GM23248 (cell line): ENCODE data around the gene ADCYAP1R1. TPM values are rescaled to one million over a fixed set of nuclear protein-coding genes. Genes with fewer than 3 reads are reported as not detected.
A peak's percentile ranks its signal among the peaks of the same experiment; 100 is the strongest.

Experiments
- DNase-seq: peaks from one replicate; pipeline ENCODE4 v3.0.0-alpha.2; 2015
- H2AFZ ChIP-seq: fragments of 200-600 bp; sonication (generic); 2 replicates; pipeline ENCODE4 v1.6.1; 2016; ENCODE audit warnings: antibody characterized with exemption
- H3F3A ChIP-seq: fragments of 200-600 bp; sonication (generic); 2 replicates; pipeline ENCODE4 v1.6.1; 2016; ENCODE audit warnings: mild to moderate bottlenecking, antibody characterized with exemption, mixed run types; ENCODE audit not compliant: insufficient read depth
- H3K27ac ChIP-seq: fragments of 200-600 bp; sonication (generic); 2 replicates; pipeline ENCODE4 v1.5.1; 2016; ENCODE audit warnings: mild to moderate bottlenecking
- H3K27me3 ChIP-seq: fragments of 200-600 bp; sonication (generic); replicated peaks from 2 replicates; pipeline ENCODE4 v1.6.1; 2016; ENCODE audit warnings: mild to moderate bottlenecking; ENCODE audit not compliant: insufficient read depth
- H3K36me3 ChIP-seq: fragments of 200-600 bp; sonication (generic); 2 replicates; pipeline ENCODE4 v1.6.1; 2016; ENCODE audit warnings: low read depth, mild to moderate bottlenecking
- H3K4me1 ChIP-seq: fragments of 200-600 bp; sonication (generic); 2 replicates; pipeline ENCODE4 v1.6.1; 2016; ENCODE audit warnings: mild to moderate bottlenecking; ENCODE audit not compliant: insufficient read depth
- H3K4me2 ChIP-seq: fragments of 200-600 bp; sonication (generic); one replicate; pipeline ENCODE4 v1.6.1; 2016; ENCODE audit warnings: mild to moderate bottlenecking; ENCODE audit not compliant: unreplicated experiment
- H3K4me3 ChIP-seq: fragments of 200-600 bp; sonication (generic); 2 replicates; pipeline ENCODE4 v1.5.1; 2016; ENCODE audit warnings: mild to moderate bottlenecking
- H3K79me2 ChIP-seq: fragments of 200-600 bp; sonication (generic); 2 replicates; pipeline ENCODE4 v1.6.1; 2016; ENCODE audit warnings: mild to moderate bottlenecking; ENCODE audit not compliant: insufficient read depth
- H3K9ac ChIP-seq: fragments of 200-600 bp; sonication (generic); 2 replicates; pipeline ENCODE4 v1.6.1; 2016; ENCODE audit warnings: mild to moderate bottlenecking
- H3K9me2 ChIP-seq: fragments of 200-600 bp; sonication (generic); 2 replicates; pipeline ENCODE4 v1.6.1; 2016; ENCODE audit warnings: mixed run types, mild to moderate bottlenecking, moderate library complexity; ENCODE audit not compliant: insufficient read depth
- H3K9me3 ChIP-seq: fragments of 200-600 bp; sonication (generic); one replicate; pipeline ENCODE4 v1.6.1; 2017; ENCODE audit warnings: low read depth
- H4K20me1 ChIP-seq: fragments of 200-600 bp; sonication (generic); 2 replicates; pipeline ENCODE4 v1.6.0; 2016; ENCODE audit not compliant: insufficient read depth
- EZH2 ChIP-seq: fragments of 200-600 bp; sonication (generic); IDR thresholded peaks from 2 replicates; pipeline ENCODE4 v1.6.1; 2018; ENCODE audit warnings: antibody characterized with exemption, mild to moderate bottlenecking; ENCODE audit not compliant: insufficient read depth, poor library complexity, severe bottlenecking
- EZH2phosphoT487 ChIP-seq: fragments of 200-600 bp; sonication (generic); IDR thresholded peaks from 2 replicates; pipeline ENCODE4 v1.6.1; 2018; ENCODE audit warnings: antibody characterized with exemption, moderate library complexity, mild to moderate bottlenecking, low read depth; ENCODE audit not compliant: insufficient read depth
- WGBS, 2 experiments: methylation state at CpG; one replicate each; pipeline ENCODE4 v1.1.6; 2015 to 2017; ENCODE audit warnings: low lambda C conversion rate in 2 of 2, low coverage in 1 of 2; ENCODE audit errors: missing lambda C conversion rate in 2 of 2; 5-methylcytosine and 5-hydroxymethylcytosine counted together
- in situ Hi-C: fragments of 300-500 bp; cut with MboI; formaldehyde crosslinking; loops from 2 replicates; pipeline ENCODE4 v1.15.0; 2020
- polyA plus RNA-seq: library from polyadenylated mRNA; unstranded; fragments of >200 nt; fragmentation: Nextera tagmentation; extraction: Ambion mirVana; gene quantifications from 2 replicates; pipeline ENCODE4 v1.2.1, GENCODE V29; 2016
- total RNA-seq: library from RNA; depleted of rRNA; stranded (reverse); fragments of >200 nt; shearing (Covaris generic); gene quantifications from 2 replicates; pipeline ENCODE4 v1.2.3, GENCODE V29; 2014

The ADCYAP1R1 gene
- total and polyA plus RNA-seq, 2 experiments from 2014 or later: 0.05 TPM; not detected in 1

GRCh38 chr7:31023877-31024276 lies 28.2 kb upstream of the ADCYAP1R1 start:
- Histone ChIP-seq H3K9me3 (no peaks in the 10 kb centered on the region), H3K9me2 (no peaks in the 10 kb centered on the region), H3K27ac (no peak overlapping the region), H3K4me3 (no peak overlapping the region), H3K9ac (no peak overlapping the region), H2AFZ (no peak overlapping the region), H3K79me2 (no peaks in the 10 kb centered on the region), H3K4me2 (no peak overlapping the region), H3K36me3 (no peaks in the 10 kb centered on the region), H4K20me1 (no peaks in the 10 kb centered on the region), H3K27me3 (peaks cover 4% of the 10 kb centered on the region; the same call in 1 of the 2 replicates), H3F3A (no peaks in the 10 kb centered on the region), H3K4me1 (no peaks in the 10 kb centered on the region)
- in situ Hi-C loops: no loop called here
- no peak for TF ChIP-seq EZH2
- no peak for TF ChIP-seq EZH2phosphoT487
- no peak for DNase-seq
- 68 to 76% methylated on average over 5 of the region's 5 CpGs for WGBS, 2 experiments

DNA sequence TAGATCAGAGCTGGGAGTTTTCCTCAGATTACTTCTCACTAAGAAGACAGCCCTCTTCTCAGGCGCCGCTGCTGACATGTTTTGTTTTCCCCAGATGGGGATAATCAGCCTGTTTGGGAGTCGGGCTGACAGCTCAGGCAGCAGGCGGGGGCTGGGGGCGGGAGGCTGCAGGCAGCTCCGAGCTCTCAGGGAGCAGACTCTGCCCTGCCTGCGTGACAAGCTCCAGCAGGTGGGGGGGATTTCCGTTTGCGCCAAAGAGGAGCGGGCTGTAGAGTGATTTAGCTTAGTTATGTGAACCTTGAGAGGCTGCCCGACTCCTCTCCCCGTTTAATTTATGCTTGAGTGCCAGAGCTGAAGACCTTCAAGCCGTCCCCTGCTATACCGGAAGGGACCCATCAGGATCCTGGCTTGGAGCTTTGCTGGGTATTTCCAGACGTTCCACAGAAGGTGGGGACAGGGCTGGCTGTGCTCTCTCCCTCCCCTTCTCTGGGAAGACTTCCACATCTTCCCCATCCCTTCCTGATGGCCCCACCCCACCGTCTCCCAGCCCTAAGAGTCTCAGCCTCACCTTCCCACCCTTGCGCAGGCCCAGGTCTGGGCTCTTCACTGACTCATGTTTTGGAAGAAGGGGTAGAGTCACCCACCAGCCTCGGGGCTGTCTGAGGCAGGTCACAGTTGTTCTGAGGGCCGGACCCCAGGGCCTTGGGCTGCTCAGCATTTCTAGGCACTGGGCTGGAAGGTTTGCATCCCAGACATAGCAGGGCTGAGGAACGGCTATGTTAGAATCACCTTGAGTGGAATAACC lies 24.7 kb upstream of the ADCYAP1R1 start:
- Histone ChIP-seq H3K36me3 (no peaks in the 10 kb centered on the region), H3K27ac (no peak overlapping the region), H3K27me3 (peaks cover 4% of the 10 kb centered on the region), H3K4me1 (no peaks in the 10 kb centered on the region), H3K9me2 (no peaks in the 10 kb centered on the region), H3F3A (no peaks in the 10 kb centered on the region), H2AFZ (no peak overlapping the region), H4K20me1 (no peaks in the 10 kb centered on the region), H3K9ac (no peak overlapping the region), H3K4me2 (no peak overlapping the region), H3K79me2 (no peaks in the 10 kb centered on the region), H3K4me3 (no peak overlapping the region), H3K9me3 (no peaks in the 10 kb centered on the region)
- DNase-seq: peak; percentile 22
- TF ChIP-seq EZH2 (no peak), EZH2phosphoT487 (no peak)
- 21 to 25% methylated on average over 20 of the region's 20 CpGs for WGBS, 2 experiments
- in situ Hi-C loops: no loop called here

- Histone ChIP-seq H3K4me1 (no peaks in the 10 kb centered on the region), H3K9me2 (no peaks in the 10 kb centered on the region), H3K27ac (no peak overlapping the region), H4K20me1 (no peaks in the 10 kb centered on the region), H3K27me3 (peaks cover 4% of the 10 kb centered on the region), H3K4me3 (no peak overlapping the region), H2AFZ (no peak overlapping the region), H3K79me2 (no peaks in the 10 kb centered on the region), H3K9ac (no peak overlapping the region), H3K36me3 (no peaks in the 10 kb centered on the region), H3F3A (no peaks in the 10 kb centered on the region), H3K4me2 (no peak overlapping the region), H3K9me3 (no peaks in the 10 kb centered on the region)
- 75 to 82% methylated on average over 5 of the region's 5 CpGs for WGBS, 2 experiments
- TF ChIP-seq EZH2: no peak
- TF ChIP-seq EZH2phosphoT487: no peak
- no peak for DNase-seq
- in situ Hi-C loops: no loop called here
Measured at GRCh38 chr7:31028006-31028405, 24.1 kb upstream of the ADCYAP1R1 start.

DNA sequence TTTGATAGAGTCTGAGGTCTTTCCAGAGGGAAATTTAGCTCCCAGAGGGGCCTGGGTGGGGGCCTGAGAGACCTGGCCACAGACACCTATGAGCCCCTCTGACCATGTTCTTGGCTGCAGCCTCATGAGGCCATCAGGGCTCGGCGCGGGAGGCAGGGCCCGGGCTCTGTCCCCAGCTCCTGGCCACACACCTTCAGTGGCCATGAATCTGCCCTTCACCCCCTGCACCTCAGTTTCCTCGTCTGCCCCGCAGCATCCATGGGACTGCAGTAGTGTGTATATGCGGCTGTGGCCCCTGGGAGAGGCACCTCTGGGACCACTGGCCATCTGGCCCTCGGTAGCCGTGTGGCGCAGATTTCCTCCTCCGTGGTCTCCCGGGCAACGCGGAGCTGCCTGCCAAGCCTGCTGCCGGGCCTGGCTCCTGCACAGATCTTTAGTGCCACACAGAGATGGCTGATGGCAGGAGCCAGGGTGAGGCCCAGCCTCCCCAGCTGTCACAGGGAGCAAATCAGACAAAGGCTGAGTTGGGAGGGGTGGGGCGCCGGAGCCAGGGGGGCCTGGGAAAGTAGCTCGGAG lies 23.6 kb upstream of the ADCYAP1R1 start:
- no peak for DNase-seq
- Histone ChIP-seq H3K27ac (no peak overlapping the region), H3K4me2 (no peak overlapping the region), H4K20me1 (no peaks in the 10 kb centered on the region), H3K9ac (no peak overlapping the region), H3K4me1 (no peaks in the 10 kb centered on the region), H3K4me3 (no peak overlapping the region), H3K36me3 (no peaks in the 10 kb centered on the region), H3K79me2 (no peaks in the 10 kb centered on the region), H2AFZ (no peak overlapping the region), H3K9me3 (no peaks in the 10 kb centered on the region), H3F3A (no peaks in the 10 kb centered on the region), H3K9me2 (no peaks in the 10 kb centered on the region), H3K27me3 (peaks cover 4% of the 10 kb centered on the region)
- WGBS, 2 experiments: 88 to 95% methylated on average over 15 to 18 of the region's 18 CpGs
- in situ Hi-C loops: no loop called here
- TF ChIP-seq EZH2phosphoT487: no peak
- TF ChIP-seq EZH2: no peak
